Measurements from ENCODE around the gene ATP1A3.

DNA sequence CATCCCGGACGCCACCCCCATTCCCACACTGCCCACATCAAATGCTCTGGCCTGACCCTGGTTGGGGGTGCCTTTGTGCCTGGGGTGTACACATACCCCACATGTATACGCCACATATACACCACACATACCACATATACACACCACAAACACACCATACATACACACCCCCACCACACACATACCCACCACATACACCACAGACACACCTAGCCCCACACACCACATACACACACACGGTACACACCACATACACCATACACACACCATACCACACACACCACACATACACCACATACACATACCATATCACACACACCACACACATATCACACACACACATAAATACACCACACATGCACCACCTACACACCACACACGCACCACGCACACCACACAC is 75.9 kb downstream of the ATP1A3 start:
- TF ChIP-seq, protein P1, sequence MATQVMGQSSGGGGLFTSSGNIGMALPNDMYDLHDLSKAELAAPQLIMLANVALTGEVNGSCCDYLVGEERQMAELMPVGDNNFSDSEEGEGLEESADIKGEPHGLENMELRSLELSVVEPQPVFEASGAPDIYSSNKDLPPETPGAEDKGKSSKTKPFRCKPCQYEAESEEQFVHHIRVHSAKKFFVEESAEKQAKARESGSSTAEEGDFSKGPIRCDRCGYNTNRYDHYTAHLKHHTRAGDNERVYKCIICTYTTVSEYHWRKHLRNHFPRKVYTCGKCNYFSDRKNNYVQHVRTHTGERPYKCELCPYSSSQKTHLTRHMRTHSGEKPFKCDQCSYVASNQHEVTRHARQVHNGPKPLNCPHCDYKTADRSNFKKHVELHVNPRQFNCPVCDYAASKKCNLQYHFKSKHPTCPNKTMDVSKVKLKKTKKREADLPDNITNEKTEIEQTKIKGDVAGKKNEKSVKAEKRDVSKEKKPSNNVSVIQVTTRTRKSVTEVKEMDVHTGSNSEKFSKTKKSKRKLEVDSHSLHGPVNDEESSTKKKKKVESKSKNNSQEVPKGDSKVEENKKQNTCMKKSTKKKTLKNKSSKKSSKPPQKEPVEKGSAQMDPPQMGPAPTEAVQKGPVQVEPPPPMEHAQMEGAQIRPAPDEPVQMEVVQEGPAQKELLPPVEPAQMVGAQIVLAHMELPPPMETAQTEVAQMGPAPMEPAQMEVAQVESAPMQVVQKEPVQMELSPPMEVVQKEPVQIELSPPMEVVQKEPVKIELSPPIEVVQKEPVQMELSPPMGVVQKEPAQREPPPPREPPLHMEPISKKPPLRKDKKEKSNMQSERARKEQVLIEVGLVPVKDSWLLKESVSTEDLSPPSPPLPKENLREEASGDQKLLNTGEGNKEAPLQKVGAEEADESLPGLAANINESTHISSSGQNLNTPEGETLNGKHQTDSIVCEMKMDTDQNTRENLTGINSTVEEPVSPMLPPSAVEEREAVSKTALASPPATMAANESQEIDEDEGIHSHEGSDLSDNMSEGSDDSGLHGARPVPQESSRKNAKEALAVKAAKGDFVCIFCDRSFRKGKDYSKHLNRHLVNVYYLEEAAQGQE (IDR thresholded peaks at IDR 0.05; ENCODE audit: low read depth), result no peak
- TF ChIP-seq, protein P2, sequence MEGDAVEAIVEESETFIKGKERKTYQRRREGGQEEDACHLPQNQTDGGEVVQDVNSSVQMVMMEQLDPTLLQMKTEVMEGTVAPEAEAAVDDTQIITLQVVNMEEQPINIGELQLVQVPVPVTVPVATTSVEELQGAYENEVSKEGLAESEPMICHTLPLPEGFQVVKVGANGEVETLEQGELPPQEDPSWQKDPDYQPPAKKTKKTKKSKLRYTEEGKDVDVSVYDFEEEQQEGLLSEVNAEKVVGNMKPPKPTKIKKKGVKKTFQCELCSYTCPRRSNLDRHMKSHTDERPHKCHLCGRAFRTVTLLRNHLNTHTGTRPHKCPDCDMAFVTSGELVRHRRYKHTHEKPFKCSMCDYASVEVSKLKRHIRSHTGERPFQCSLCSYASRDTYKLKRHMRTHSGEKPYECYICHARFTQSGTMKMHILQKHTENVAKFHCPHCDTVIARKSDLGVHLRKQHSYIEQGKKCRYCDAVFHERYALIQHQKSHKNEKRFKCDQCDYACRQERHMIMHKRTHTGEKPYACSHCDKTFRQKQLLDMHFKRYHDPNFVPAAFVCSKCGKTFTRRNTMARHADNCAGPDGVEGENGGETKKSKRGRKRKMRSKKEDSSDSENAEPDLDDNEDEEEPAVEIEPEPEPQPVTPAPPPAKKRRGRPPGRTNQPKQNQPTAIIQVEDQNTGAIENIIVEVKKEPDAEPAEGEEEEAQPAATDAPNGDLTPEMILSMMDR (IDR thresholded peaks at IDR 0.05 in 2 of 3, conservative IDR thresholded peaks at IDR 0.05 in 1 of 3; ENCODE audit: borderline replicate concordance in 1 of 3, insufficient read depth in 1 of 3, low read depth in 2 of 3, low read length in 2 of 3), result no peak
- no peak for TF ChIP-seq YY1 (IDR thresholded peaks at IDR 0.05; ENCODE audit: extremely low read depth, insufficient replicate concordance, low read depth, low read length)
- TF ChIP-seq ZFX (IDR thresholded peaks at IDR 0.05), result no peak
